SK-N-MC (cell line): ENCODE measurements around the gene KLK7.

Experiments used
- FOXP2 ChIP-seq: optimal IDR thresholded peaks from 2 replicates; pipeline ENCODE3; 2011; ENCODE audit warnings: mild to moderate bottlenecking, moderate library complexity; ENCODE audit not compliant: insufficient read depth; ENCODE audit errors: extremely low read length, control extremely low read depth
- POLR2AphosphoS5 ChIP-seq: IDR thresholded peaks from 2 replicates; pipeline ENCODE4 v1.6.1; 2012; ENCODE audit warnings: mild to moderate bottlenecking, low read depth, low read length, borderline replicate concordance

DNA sequence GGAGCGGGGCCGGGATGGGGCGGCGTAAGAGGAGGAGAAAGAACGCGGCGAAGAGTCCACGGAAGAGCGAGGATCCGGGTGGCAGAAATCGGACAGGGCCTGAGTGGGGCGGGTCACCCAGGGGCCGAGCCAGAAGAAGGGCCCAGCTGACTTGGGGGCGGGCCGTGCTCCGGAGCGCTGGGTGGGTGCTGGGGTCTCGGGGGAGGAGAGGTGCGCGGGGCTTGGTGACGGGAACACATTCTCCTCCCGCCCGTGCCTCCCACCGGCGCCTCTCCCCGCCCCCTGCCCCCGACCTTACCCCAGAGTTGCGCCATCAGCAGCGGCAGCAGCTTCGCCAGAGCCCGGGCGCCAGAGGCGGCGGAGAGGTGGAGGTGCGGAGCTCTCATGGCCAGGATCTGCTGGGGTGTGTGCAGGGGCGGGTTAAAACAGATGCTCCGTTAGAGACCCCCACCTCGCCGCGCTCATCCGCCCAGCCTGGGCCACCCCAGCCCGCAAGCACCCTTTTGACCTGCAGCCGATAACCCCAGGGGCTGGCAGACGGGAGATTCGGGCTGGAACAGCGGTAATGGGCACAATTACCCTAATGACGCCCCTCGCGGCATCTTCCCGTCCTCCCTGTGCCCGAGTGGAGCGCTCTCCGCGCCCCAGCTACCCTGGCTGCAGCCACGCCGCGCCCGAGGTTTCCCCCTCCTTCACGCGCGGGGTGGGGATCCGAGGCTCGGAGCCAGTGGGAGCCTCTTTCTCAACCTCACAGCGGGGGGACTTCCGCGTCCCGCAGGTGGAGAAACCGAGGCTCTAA, 35.2 kb upstream of the KLK7 start:
- TF ChIP-seq POLR2AphosphoS5 (no peak), FOXP2 (no peak)
